ENCODE results near the gene CBX8. TPM values are rescaled to one million over a fixed set of nuclear protein-coding genes. Genes with fewer than 3 reads are reported as not detected.

Gene CBX8
- total RNA-seq, 2 experiments from 2014 or later = 4.3 to 6.4 TPM

GRCh38 chr17:79804856-79805696 lies 8.2 kb upstream of the CBX8 start:
- H3K36me3 Mint-ChIP-seq (ENCODE audit: low read depth) = peaks cover 5% of the 10 kb centered on the region

GRCh38 chr17:79803997-79804855 lies 7.3 kb upstream of the CBX8 start:
- Mint-ChIP-seq H3K27ac (peak overlapping the region; percentile 68), H3K9me3 (no peaks in the 10 kb centered on the region), H3K4me1 (peaks cover 40% of the 10 kb centered on the region), H3K36me3 (ENCODE audit: low read depth) (peaks cover 5% of the 10 kb centered on the region), H3K4me3 (peak overlapping the region; percentile 44), H3K27me3 (peaks cover 81% of the 10 kb centered on the region)
- CTCF ChIA-PET = interaction anchor here (1.3 to 22.3 kb wide), 5 partner anchors 13 to 58 kb away, joined by 3 to 257 read pairs (median 5); partner anchors contain the start of gene CBX4
- POLR2A ChIA-PET = no interaction called here
- peak; percentile 45 for DNase-seq

More at GRCh38 chr17:79804856-79805696, 8.2 kb upstream of the CBX8 start:
- peaks cover 32% of the 10 kb centered on the region for H3K4me1 Mint-ChIP-seq
- H3K27ac Mint-ChIP-seq = peak overlapping the region; percentile 68
- H3K27me3 Mint-ChIP-seq = peaks cover 78% of the 10 kb centered on the region
- POLR2A ChIA-PET = no interaction called here
- CTCF ChIA-PET = interaction anchor here (1.3 to 22.3 kb wide), 5 partner anchors 14 to 59 kb away, joined by 3 to 257 read pairs (median 5); partner anchors contain the start of gene CBX4
- no peaks in the 10 kb centered on the region for H3K9me3 Mint-ChIP-seq
- H3K4me3 Mint-ChIP-seq = peak overlapping the region; percentile 44
- DNase-seq = no peak

GRCh38 chr17:79803421-79803996 lies 6.6 kb upstream of the CBX8 start:
- Mint-ChIP-seq H3K9me3 (no peaks in the 10 kb centered on the region), H3K27ac (peak overlapping the region; percentile 60), H3K4me1 (peaks cover 37% of the 10 kb centered on the region), H3K36me3 (ENCODE audit: low read depth) (peaks cover 5% of the 10 kb centered on the region), H3K27me3 (peaks cover 79% of the 10 kb centered on the region), H3K4me3 (peak overlapping the region; percentile 38)
- ChIA-PET POLR2A (no interaction called here), CTCF (interaction anchor here (1.3 to 22.3 kb wide), 3 partner anchors 12 to 57 kb away, joined by 3 to 257 read pairs (median 8); partner anchors contain the start of gene CBX4)
- no peak for DNase-seq

GRCh38 chr17:79802736-79803420 lies 6.0 kb upstream of the CBX8 start:
- Mint-ChIP-seq H3K27ac (no peak overlapping the region), H3K36me3 (ENCODE audit: low read depth) (peaks cover 5% of the 10 kb centered on the region), H3K4me3 (peak overlapping the region; percentile 30), H3K9me3 (no peaks in the 10 kb centered on the region), H3K4me1 (peaks cover 39% of the 10 kb centered on the region), H3K27me3 (peaks cover 75% of the 10 kb centered on the region)
- DNase-seq = no peak
- ChIA-PET POLR2A (no interaction called here), CTCF (interaction anchor here (1.3 to 22.3 kb wide), 4 partner anchors 8 to 57 kb away, joined by 3 to 257 read pairs (median 16); partner anchors contain the start of gene CBX4)

- POLR2A ChIA-PET = no interaction called here
- no peak for DNase-seq
- Mint-ChIP-seq H3K4me1 (peaks cover 39% of the 10 kb centered on the region), H3K4me3 (peak overlapping the region; percentile 11), H3K27me3 (peaks cover 68% of the 10 kb centered on the region), H3K9me3 (no peaks in the 10 kb centered on the region), H3K27ac (no peak overlapping the region), H3K36me3 (ENCODE audit: low read depth) (peaks cover 5% of the 10 kb centered on the region)
- CTCF ChIA-PET = interaction anchor here (0.9 to 22.3 kb wide), 3 partner anchors 8 to 43 kb away, joined by 3 to 257 read pairs (median 25); partner anchors contain the start of gene CBX4
These were observed 5.3 kb upstream of the CBX8 start for GRCh38 chr17:79802039-79802735.

GRCh38 chr17:79801156-79802038 lies 4.5 kb upstream of the CBX8 start:
- Mint-ChIP-seq H3K4me3 (no peak overlapping the region), H3K27me3 (peaks cover 61% of the 10 kb centered on the region), H3K4me1 (peaks cover 41% of the 10 kb centered on the region), H3K9me3 (no peaks in the 10 kb centered on the region), H3K27ac (peak overlapping the region; percentile 46), H3K36me3 (ENCODE audit: low read depth) (peaks cover 5% of the 10 kb centered on the region)
- DNase-seq = no peak
- ChIA-PET POLR2A (no interaction called here), CTCF (interaction anchor here (0.9 to 22.3 kb wide), 3 partner anchors 9 to 44 kb away, joined by 3 to 257 read pairs (median 25); partner anchors contain the start of gene CBX4)

- Mint-ChIP-seq H3K4me3 (peak overlapping the region; percentile 44), H3K27me3 (peaks cover 63% of the 10 kb centered on the region), H3K4me1 (peaks cover 44% of the 10 kb centered on the region), H3K9me3 (no peaks in the 10 kb centered on the region), H3K36me3 (ENCODE audit: low read depth) (peaks cover 10% of the 10 kb centered on the region), H3K27ac (peak overlapping the region; percentile 58)
- ChIA-PET CTCF (interaction anchor here (3.6 to 22.3 kb wide), 2 partner anchors 10 to 45 kb away, joined by 25 to 257 read pairs; partner anchors contain the start of gene CBX4), POLR2A (no interaction called here)
- peak; percentile 37 for DNase-seq
These were observed 3.7 kb upstream of the CBX8 start for GRCh38 chr17:79800325-79801155.

GRCh38 chr17:79799538-79800324 lies 2.9 kb upstream of the CBX8 start:
- POLR2A ChIA-PET = no interaction called here
- DNase-seq = no peak
- Mint-ChIP-seq H3K27me3 (peaks cover 55% of the 10 kb centered on the region), H3K4me3 (peak overlapping the region; percentile 37), H3K27ac (peak overlapping the region; percentile 66), H3K9me3 (no peaks in the 10 kb centered on the region), H3K4me1 (peaks cover 36% of the 10 kb centered on the region), H3K36me3 (ENCODE audit: low read depth) (peaks cover 10% of the 10 kb centered on the region)
- CTCF ChIA-PET = interaction anchor here (0.5 to 22.3 kb wide), 7 partner anchors 8 to 189 kb away, joined by 3 to 257 read pairs (median 3); partner anchors contain the start of gene CBX4

GRCh38 chr17:79799174-79799537 lies 2.3 kb upstream of the CBX8 start:
- ChIA-PET CTCF (interaction anchor here (0.7 to 22.3 kb wide), 6 partner anchors 8 to 101 kb away, joined by 3 to 257 read pairs (median 4); partner anchors contain the start of gene CBX4), POLR2A (no interaction called here)

More at GRCh38 chr17:79799174-79799537, 2.3 kb upstream of the CBX8 start:
- Mint-ChIP-seq H3K4me1 (peaks cover 31% of the 10 kb centered on the region), H3K4me3 (peak overlapping the region; percentile 37), H3K9me3 (no peaks in the 10 kb centered on the region), H3K27me3 (peaks cover 50% of the 10 kb centered on the region), H3K36me3 (ENCODE audit: low read depth) (peaks cover 7% of the 10 kb centered on the region), H3K27ac (peak overlapping the region; percentile 66)
- no peak for DNase-seq

Data from activated CD4-positive, alpha-beta T cell treated with anti-CD3 and anti-CD28 coated beads, Interleukin-2, amount 10 ng/mL, durations not matched to agents 7 days and 5 days (primary cell).